HEK293T (cell line): Measurements from ENCODE around the gene TCF7L2.

Experiments
- FOXM1 ChIP-seq: fragments of 450-650 bp; IDR thresholded peaks from 2 replicates; pipeline ENCODE4 v1.6.1; 2017; ENCODE audit warnings: mild to moderate bottlenecking, borderline replicate concordance
- LEF1 ChIP-seq: fragments of 450-650 bp; IDR thresholded peaks from 2 replicates; pipeline ENCODE4 v1.6.1; 2017; ENCODE audit warnings: mild to moderate bottlenecking, borderline replicate concordance

DNA sequence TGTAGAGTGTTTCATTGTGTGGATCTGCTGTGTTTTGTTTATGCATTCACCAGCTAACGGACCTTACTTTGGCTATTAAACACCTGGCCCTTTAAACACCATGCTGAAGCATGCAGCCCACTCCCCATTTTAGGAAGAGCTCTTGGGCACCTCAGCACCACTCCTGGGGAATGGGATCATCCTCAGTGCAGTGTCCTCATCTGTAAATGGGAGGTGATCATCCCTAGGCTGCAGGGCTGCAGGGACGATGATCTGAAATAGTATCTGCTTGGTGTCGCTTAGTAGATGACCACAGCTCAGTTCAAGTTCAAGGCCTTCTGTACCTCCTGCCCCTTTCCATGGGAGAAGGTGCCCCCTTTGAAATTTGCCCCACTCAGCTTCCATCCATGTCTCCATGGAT, 229.9 kb downstream of the TCF7L2 start:
- no peak for TF ChIP-seq LEF1
- no peak for TF ChIP-seq FOXM1
